BLaER1 treated with 17β-estradiol and CSF1 and Interleukin-3, amounts not matched to agents 10 nM and 100 nM (cell line): Measurements from ENCODE around the gene MYDGF.

ENCODE experiments used
- H3K27ac ChIP-seq, 11 experiments: shearing (Covaris generic); formaldehyde crosslinking; 2 replicates each; pipeline ENCODE4 v1.8.1; 2022
- H3K27me3 ChIP-seq, 11 experiments: shearing (Covaris generic); formaldehyde crosslinking; 2 replicates each; pipeline ENCODE4 v1.8.1; 2022
- H3K36me3 ChIP-seq, 11 experiments: shearing (Covaris generic); formaldehyde crosslinking; 2 replicates each; pipeline ENCODE4 v1.8.1; 2022
- H3K4me1 ChIP-seq, 10 experiments: shearing (Covaris generic); formaldehyde crosslinking; 2 replicates each; pipeline ENCODE4 v1.8.1; 2022
- H3K4me2 ChIP-seq, 11 experiments: shearing (Covaris generic); formaldehyde crosslinking; 2 replicates each; pipeline ENCODE4 v1.8.1; 2022
- H3K4me3 ChIP-seq, 10 experiments: shearing (Covaris generic); formaldehyde crosslinking; 2 replicates each; pipeline ENCODE4 v1.8.1; 2022
- H3K9ac ChIP-seq, 11 experiments: shearing (Covaris generic); formaldehyde crosslinking; 2 replicates each; pipeline ENCODE4 v1.8.1; 2022
- H3K9me3 ChIP-seq, 11 experiments: shearing (Covaris generic); formaldehyde crosslinking; replicated peaks in 1 of 11; 2 replicates each; pipeline ENCODE4 v1.8.1; 2022
- H4K20me1 ChIP-seq, 11 experiments: shearing (Covaris generic); formaldehyde crosslinking; 2 replicates each; pipeline ENCODE4 v1.8.1; 2022
- Cebpa-rat ChIP-seq, 11 experiments: shearing (Covaris generic); IDR thresholded peaks; 2 replicates each; pipeline ENCODE4 v1.8.1; 2022

Gene MYDGF

GRCh38 chr19:4713384-4713951 lies 43.3 kb upstream of the MYDGF start:
- Histone ChIP-seq H3K9ac (no peak overlapping the region), H3K36me3 (peaks cover 90 to 100% (median 95%) of the 10 kb centered on the region in 11 experiments), H3K27ac (no peak overlapping the region), H4K20me1 (peaks cover 0 to 98% (median 63%) of the 10 kb centered on the region in 11 experiments; a peak in 20 of 22 replicates), H3K4me1 (peaks cover 6 to 55% (median 32%) of the 10 kb centered on the region in 10 experiments), H3K27me3 (no peaks in the 10 kb centered on the region), H3K9me3 (0 out of 22 replicates have a peak, but pooled peaks cover 0 to 6% (median 0%) of the 10 kb centered on the region in 11 experiments), H3K4me2 (no peak overlapping the region), H3K4me3 (no peak overlapping the region)
- TF ChIP-seq Cebpa-rat (IDR thresholded peaks at IDR 0.05) = no peak

GRCh38 chr19:4712771-4713170 lies 42.6 kb upstream of the MYDGF start:
- no peak overlapping the region for H3K4me2 ChIP-seq
- no peak overlapping the region for H3K27ac ChIP-seq
- no peak for TF ChIP-seq Cebpa-rat (IDR thresholded peaks at IDR 0.05)
- H4K20me1 ChIP-seq = peaks cover 0 to 98% (median 61%) of the 10 kb centered on the region in 11 experiments; a peak in 20 of 22 replicates
- H3K4me3 ChIP-seq = no peak overlapping the region
- peaks cover 84 to 100% (median 94%) of the 10 kb centered on the region in 11 experiments for H3K36me3 ChIP-seq
- H3K9ac ChIP-seq = no peak overlapping the region
- 0 out of 22 replicates have a peak, but pooled peaks cover 0 to 6% (median 0%) of the 10 kb centered on the region in 11 experiments for H3K9me3 ChIP-seq
- no peaks in the 10 kb centered on the region for H3K27me3 ChIP-seq
- peaks cover 6 to 54% (median 28%) of the 10 kb centered on the region in 10 experiments for H3K4me1 ChIP-seq

DNA sequence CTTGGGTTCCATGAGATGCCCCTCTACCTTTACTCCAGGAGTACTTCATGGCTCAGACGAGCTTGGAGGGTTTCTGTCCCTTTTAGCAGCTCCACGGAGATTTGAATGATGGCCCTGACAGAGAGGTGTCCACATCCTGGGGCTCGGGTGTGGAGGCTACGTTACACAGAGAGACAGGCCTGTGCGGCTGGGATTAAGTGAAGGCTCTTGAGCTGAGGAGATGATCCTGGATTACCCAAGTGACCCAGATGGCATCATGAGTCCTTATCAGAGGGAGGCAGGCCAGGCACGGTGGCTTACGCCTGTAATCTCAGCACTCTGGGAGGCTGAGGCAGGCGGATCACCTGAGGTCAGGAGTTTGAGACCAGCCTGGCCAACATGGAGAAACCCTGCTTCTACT lies 41.1 kb upstream of the MYDGF start:
- H4K20me1 ChIP-seq = peaks cover 0 to 96% (median 47%) of the 10 kb centered on the region in 11 experiments; a peak in 18 of 22 replicates
- H3K9me3 ChIP-seq = 0 out of 22 replicates have a peak, but pooled peaks cover 0 to 6% (median 0%) of the 10 kb centered on the region in 11 experiments
- TF ChIP-seq Cebpa-rat (IDR thresholded peaks at IDR 0.05) = no peak
- peaks cover 6 to 49% (median 21%) of the 10 kb centered on the region in 10 experiments for H3K4me1 ChIP-seq
- no peak overlapping the region for H3K4me3 ChIP-seq
- no peak overlapping the region for H3K27ac ChIP-seq
- peaks cover 82 to 100% (median 95%) of the 10 kb centered on the region in 11 experiments for H3K36me3 ChIP-seq
- H3K27me3 ChIP-seq = no peaks in the 10 kb centered on the region
- no peak overlapping the region; a peak in 1 of 22 replicates for H3K9ac ChIP-seq
- no peak overlapping the region; a peak in 1 of 22 replicates for H3K4me2 ChIP-seq

GRCh38 chr19:4710281-4710600 lies 40.1 kb upstream of the MYDGF start:
- Histone ChIP-seq H3K27me3 (no peaks in the 10 kb centered on the region), H3K4me3 (no peak overlapping the region), H3K4me2 (peak overlapping the region in 9 of 11 experiments; percentile 27 to 71 (median 49); a peak in 13 of 22 replicates), H3K9me3 (0 out of 22 replicates have a peak, but pooled peaks cover 0 to 6% (median 0%) of the 10 kb centered on the region in 11 experiments), H3K36me3 (peaks cover 79 to 100% (median 96%) of the 10 kb centered on the region in 11 experiments), H3K27ac (peak overlapping the region in 5 of 11 experiments; percentile 23 to 51 (median 40); a peak in 6 of 22 replicates), H3K4me1 (peaks cover 2 to 49% (median 15%) of the 10 kb centered on the region in 10 experiments), H4K20me1 (peaks cover 0 to 94% (median 41%) of the 10 kb centered on the region in 11 experiments; a peak in 18 of 22 replicates), H3K9ac (peak overlapping the region in 6 of 11 experiments; percentile 18 to 43 (median 38); a peak in 10 of 22 replicates)
- TF ChIP-seq Cebpa-rat (IDR thresholded peaks at IDR 0.05) = no peak

DNA sequence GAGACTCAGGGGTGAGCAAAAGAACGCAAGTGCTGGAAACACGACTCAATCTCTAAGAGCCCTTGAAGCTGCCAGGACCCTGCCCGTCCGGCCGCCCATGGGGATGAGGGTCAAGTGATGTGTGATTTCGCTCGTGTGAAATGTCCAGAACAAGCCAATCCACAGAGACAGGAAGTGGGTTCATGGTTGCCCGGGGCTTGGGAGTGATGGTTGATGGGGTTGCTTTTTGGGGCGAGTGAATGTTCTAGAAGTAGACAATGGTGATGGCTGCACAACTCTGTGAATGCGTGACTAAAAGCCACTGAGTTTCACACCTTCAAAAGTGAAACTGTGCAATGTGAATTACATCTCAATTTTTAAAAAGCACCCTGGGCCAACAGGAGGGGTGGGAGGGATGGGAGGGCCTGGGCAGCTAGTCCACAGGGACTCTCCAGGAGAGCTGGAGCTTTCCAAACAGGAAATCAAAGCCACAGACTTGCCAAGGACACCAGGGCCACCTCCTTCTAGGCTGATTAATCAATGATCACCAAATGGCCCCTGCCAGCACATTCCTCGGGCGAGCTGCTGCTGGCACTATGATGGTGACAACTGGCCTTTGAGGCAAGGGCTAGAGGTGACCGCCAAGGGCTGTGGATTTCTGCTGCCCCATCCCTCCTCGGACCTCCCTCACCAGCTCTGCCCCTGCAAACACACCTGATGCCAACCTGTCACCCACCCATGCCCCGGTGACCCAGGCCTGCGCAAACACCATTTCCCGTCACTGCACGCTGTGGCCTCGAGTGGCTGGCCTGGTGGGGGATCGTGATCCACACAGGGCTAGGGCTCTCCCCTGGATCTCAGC lies 39.5 kb upstream of the MYDGF start:
- peaks cover 0 to 54% (median 15%) of the 10 kb centered on the region in 10 experiments; a peak in 17 of 20 replicates for H3K4me1 ChIP-seq
- H4K20me1 ChIP-seq = peaks cover 0 to 94% (median 41%) of the 10 kb centered on the region in 11 experiments; a peak in 18 of 22 replicates
- H3K9me3 ChIP-seq = 0 out of 22 replicates have a peak, but pooled peaks cover 0 to 6% (median 0%) of the 10 kb centered on the region in 11 experiments
- H3K36me3 ChIP-seq = peaks cover 76 to 100% (median 95%) of the 10 kb centered on the region in 11 experiments
- H3K4me2 ChIP-seq = peak overlapping the region in 9 of 11 experiments; percentile 27 to 71 (median 49); a peak in 13 of 22 replicates
- no peaks in the 10 kb centered on the region for H3K27me3 ChIP-seq
- H3K9ac ChIP-seq = peak overlapping the region in 6 of 11 experiments; percentile 18 to 43 (median 38); a peak in 9 of 22 replicates
- no peak overlapping the region for H3K4me3 ChIP-seq
- no peak for TF ChIP-seq Cebpa-rat (IDR thresholded peaks at IDR 0.05)
- peak overlapping the region in 5 of 11 experiments; percentile 23 to 51 (median 40); a peak in 6 of 22 replicates for H3K27ac ChIP-seq

GRCh38 chr19:4707956-4708650 lies 38.0 kb upstream of the MYDGF start:
- no peak for TF ChIP-seq Cebpa-rat (IDR thresholded peaks at IDR 0.05)
- peaks cover 0 to 85% (median 36%) of the 10 kb centered on the region in 11 experiments; a peak in 18 of 22 replicates for H4K20me1 ChIP-seq
- peaks cover 76 to 100% (median 95%) of the 10 kb centered on the region in 11 experiments for H3K36me3 ChIP-seq
- H3K27me3 ChIP-seq = no peaks in the 10 kb centered on the region
- 0 out of 22 replicates have a peak, but pooled peaks cover 0 to 6% (median 0%) of the 10 kb centered on the region in 11 experiments for H3K9me3 ChIP-seq
- no peak overlapping the region; a peak in 1 of 22 replicates for H3K9ac ChIP-seq
- H3K27ac ChIP-seq = no peak overlapping the region
- H3K4me3 ChIP-seq = no peak overlapping the region
- H3K4me1 ChIP-seq = peaks cover 0 to 54% (median 15%) of the 10 kb centered on the region in 10 experiments; a peak in 17 of 20 replicates
- no peak overlapping the region for H3K4me2 ChIP-seq

DNA sequence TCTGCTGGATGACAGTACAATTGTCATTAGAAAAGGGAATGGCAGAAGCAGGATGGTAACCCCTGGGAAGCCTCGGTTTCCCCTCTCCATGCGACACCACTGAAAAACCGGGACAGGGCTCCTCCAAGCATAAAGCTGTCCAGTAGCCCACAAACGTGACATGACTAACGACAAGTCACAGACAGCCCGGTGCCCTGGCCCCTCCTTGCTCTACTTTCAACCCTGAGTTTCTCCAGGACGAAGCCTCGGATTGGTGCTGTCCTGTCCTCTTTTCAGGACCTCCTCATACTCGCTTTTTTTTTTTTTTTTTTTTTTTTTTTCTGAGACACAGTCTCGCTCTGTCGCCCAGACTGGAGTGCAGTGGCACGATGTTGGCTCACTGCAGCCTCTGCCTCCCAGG lies 37.2 kb upstream of the MYDGF start:
- Histone ChIP-seq H3K9ac (0 out of 22 replicates have a peak overlapping the region, but pooled peaks of 1 of the 11 experiments have one; percentile 9), H3K36me3 (peaks cover 74 to 99% (median 93%) of the 10 kb centered on the region in 11 experiments), H3K9me3 (0 out of 22 replicates have a peak, but pooled peaks cover 0 to 6% (median 0%) of the 10 kb centered on the region in 11 experiments), H3K27ac (no peak overlapping the region; a peak in 2 of 22 replicates), H3K27me3 (no peaks in the 10 kb centered on the region), H4K20me1 (peaks cover 0 to 80% (median 29%) of the 10 kb centered on the region in 11 experiments; a peak in 17 of 22 replicates), H3K4me3 (no peak overlapping the region), H3K4me2 (no peak overlapping the region), H3K4me1 (peaks cover 0 to 54% (median 15%) of the 10 kb centered on the region in 10 experiments; a peak in 17 of 20 replicates)
- no peak for TF ChIP-seq Cebpa-rat (IDR thresholded peaks at IDR 0.05)
